NT2/D1 (cell line): Measurements from ENCODE around the gene RUBCN.

Source experiments
- SUZ12 ChIP-seq: IDR thresholded peaks from 2 replicates; pipeline ENCODE4 v1.6.1; 2011; ENCODE audit not compliant: insufficient read length, insufficient read depth; ENCODE audit errors: extremely low read depth
- YY1 ChIP-seq: IDR thresholded peaks from 2 replicates; pipeline ENCODE4 v1.6.1; 2011; ENCODE audit not compliant: insufficient read length, insufficient read depth

DNA sequence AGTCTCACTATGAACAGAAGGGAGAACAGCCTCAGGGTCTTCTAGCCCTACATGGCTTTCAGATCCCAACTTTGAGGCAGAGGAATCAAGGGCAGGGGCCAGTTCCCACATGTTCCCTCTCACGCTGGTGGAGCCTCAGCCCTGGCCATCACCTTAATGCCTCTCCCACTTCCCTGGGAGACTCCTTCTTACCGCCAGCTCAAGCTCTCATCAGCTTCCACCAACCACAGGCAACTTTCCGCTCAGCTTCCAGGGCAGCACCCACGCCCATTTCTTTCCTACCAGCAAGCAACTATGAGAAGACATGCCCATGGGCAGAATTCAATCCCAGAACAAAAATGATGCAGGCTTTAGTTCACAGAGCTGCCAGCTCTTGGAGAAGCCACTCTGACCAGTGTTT lies 63.5 kb downstream of the RUBCN start:
- no peak for TF ChIP-seq SUZ12
- TF ChIP-seq YY1 = no peak
